Gastrocnemius medialis (tissue), 4 donors: ENCODE results near the gene DHCR24. TPM values are rescaled to one million over a fixed set of nuclear protein-coding genes. Genes with fewer than 3 reads are reported as not detected.

Experiments
- ATAC-seq, 2 donors: fragments of 150-250 bp; one replicate each; pipeline ENCODE4 v1.9.1; 2016
- DNase-seq, 2 donors: peaks; one replicate each; pipeline ENCODE4 v3.0.0-alpha.2; 2019
- H3K27ac ChIP-seq, 4 donors: fragments of 200-600 bp; sonication (generic); 1 replicate in 1 of 4; 2 replicates in 3 of 4; pipeline ENCODE4 v1.5.1; 2016 to 2018; ENCODE audit warnings: mild to moderate bottlenecking in 2 of 4, moderate library complexity in 1 of 4
- H3K27me3 ChIP-seq, 3 donors: fragments of 200-600 bp; sonication (generic) in 2 of 3; 1 replicate in 1 of 3; 2 replicates in 2 of 3; pipeline versions ENCODE4 v1.5.1 to v1.6.0; 2016 to 2019; ENCODE audit warnings: mild to moderate bottlenecking in 1 of 3, moderate library complexity in 1 of 3
- H3K36me3 ChIP-seq, 2 donors: fragments of 200-600 bp; sonication (generic) in 1 of 2; one replicate each; pipeline ENCODE4 v1.5.1; 2017 to 2018
- H3K4me1 ChIP-seq, 2 donors: fragments of 200-600 bp; sonication (generic) in 1 of 2; one replicate each; pipeline ENCODE4 v1.5.1; 2016 to 2017; ENCODE audit warnings: mild to moderate bottlenecking in 2 of 2
- H3K4me3 ChIP-seq, 4 donors: fragments of 200-600 bp; sonication (generic) in 3 of 4; 1 replicate in 1 of 4; 2 replicates in 3 of 4; pipeline ENCODE4 v1.5.1; 2016 to 2019; ENCODE audit warnings: mild to moderate bottlenecking in 2 of 4
- H3K9me3 ChIP-seq, 3 donors: fragments of 200-600 bp; sonication (generic) in 2 of 3; 1 replicate in 1 of 3; 2 replicates in 2 of 3; pipeline ENCODE4 v1.5.1; 2016 to 2019
- POLR2A ChIP-seq, 2 donors: fragments of 450-650 bp; IDR thresholded peaks; one replicate each; pipeline ENCODE4 v1.6.1; 2017; ENCODE audit warnings: antibody characterized with exemption in 2 of 2, mild to moderate bottlenecking in 2 of 2, moderate library complexity in 2 of 2
- in situ Hi-C, 4 donors: fragments of 200-750 bp; cut with MboI; loops; one replicate each; pipeline versions ENCODE4 v1.15.0 to v1.8.0; 2017; ENCODE audit warnings: low sequenced_read_pairs in 4 of 4
- intact Hi-C: fragments of 100-400 bp; cut with DNase I; formaldehyde crosslinking; loops from one replicate; pipeline ENCODE4 v1.15.1; 2023; ENCODE audit warnings: low total_unique reads
- total RNA-seq, 4 donors: library from RNA; depleted of rRNA; stranded (reverse); fragments of >200 nt; gene quantifications; one replicate each; pipeline versions ENCODE4 v1.1.0 to v1.2.3, GENCODE V29; 2016
- TF ChIP-seq, protein P1 (sequence below), 5 experiments: fragments of 450-650 bp in 3 of 5; fragments of 200-600 bp in 2 of 5; sonication (generic) in 2 of 5; IDR thresholded peaks in 4 of 5; conservative IDR thresholded peaks in 1 of 5; 1 replicate in 4 of 5; 2 replicates in 1 of 5; pipeline ENCODE4 v1.5.1; 2016 to 2019; ENCODE audit warnings: antibody characterized with exemption in 5 of 5, mild to moderate bottlenecking in 3 of 5, moderate library complexity in 3 of 5

The DHCR24 gene
- total RNA-seq, 4 donors from 2014 or later, result 155 to 362 (median 207) TPM

DNA sequence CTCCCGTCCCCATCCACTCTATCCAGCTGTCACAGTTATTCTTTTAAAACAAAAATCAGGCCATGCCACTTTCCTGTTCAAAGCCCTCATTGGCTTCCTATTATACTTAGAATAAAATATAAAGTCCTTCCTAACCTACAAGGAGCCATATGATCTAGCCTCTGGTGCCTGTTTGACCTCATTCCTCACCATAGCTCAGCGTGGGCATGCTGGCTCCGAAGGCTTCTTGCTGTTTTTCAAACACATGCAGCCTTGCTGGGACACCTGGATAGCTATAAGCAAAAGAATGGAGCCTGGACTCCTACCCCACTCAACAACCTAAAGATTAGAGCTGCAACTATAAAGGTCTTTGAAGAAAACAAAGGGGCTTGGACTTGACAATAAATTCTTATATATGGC is 23.7 kb downstream of the DHCR24 start:
- ATAC-seq, result no peak
- no peaks in the 10 kb centered on the region for H3K9me3 ChIP-seq
- no peak overlapping the region for H3K4me3 ChIP-seq
- TF ChIP-seq POLR2A (IDR thresholded peaks at IDR 0.05), result no peak
- TF ChIP-seq, protein P1, sequence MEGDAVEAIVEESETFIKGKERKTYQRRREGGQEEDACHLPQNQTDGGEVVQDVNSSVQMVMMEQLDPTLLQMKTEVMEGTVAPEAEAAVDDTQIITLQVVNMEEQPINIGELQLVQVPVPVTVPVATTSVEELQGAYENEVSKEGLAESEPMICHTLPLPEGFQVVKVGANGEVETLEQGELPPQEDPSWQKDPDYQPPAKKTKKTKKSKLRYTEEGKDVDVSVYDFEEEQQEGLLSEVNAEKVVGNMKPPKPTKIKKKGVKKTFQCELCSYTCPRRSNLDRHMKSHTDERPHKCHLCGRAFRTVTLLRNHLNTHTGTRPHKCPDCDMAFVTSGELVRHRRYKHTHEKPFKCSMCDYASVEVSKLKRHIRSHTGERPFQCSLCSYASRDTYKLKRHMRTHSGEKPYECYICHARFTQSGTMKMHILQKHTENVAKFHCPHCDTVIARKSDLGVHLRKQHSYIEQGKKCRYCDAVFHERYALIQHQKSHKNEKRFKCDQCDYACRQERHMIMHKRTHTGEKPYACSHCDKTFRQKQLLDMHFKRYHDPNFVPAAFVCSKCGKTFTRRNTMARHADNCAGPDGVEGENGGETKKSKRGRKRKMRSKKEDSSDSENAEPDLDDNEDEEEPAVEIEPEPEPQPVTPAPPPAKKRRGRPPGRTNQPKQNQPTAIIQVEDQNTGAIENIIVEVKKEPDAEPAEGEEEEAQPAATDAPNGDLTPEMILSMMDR (IDR thresholded peaks at IDR 0.05 in 4 of 5, conservative IDR thresholded peaks at IDR 0.05 in 1 of 5), result no peak
- no peaks in the 10 kb centered on the region for H3K27me3 ChIP-seq
- intact Hi-C loops (no loop called here), in situ Hi-C loops (no loop called here)
- no peak overlapping the region for H3K27ac ChIP-seq
- H3K36me3 ChIP-seq, result peaks cover 0 to 22% of the 10 kb centered on the region in 2 donors
- no peak for DNase-seq
- peaks cover 10 to 14% of the 10 kb centered on the region in 2 donors for H3K4me1 ChIP-seq

DNA sequence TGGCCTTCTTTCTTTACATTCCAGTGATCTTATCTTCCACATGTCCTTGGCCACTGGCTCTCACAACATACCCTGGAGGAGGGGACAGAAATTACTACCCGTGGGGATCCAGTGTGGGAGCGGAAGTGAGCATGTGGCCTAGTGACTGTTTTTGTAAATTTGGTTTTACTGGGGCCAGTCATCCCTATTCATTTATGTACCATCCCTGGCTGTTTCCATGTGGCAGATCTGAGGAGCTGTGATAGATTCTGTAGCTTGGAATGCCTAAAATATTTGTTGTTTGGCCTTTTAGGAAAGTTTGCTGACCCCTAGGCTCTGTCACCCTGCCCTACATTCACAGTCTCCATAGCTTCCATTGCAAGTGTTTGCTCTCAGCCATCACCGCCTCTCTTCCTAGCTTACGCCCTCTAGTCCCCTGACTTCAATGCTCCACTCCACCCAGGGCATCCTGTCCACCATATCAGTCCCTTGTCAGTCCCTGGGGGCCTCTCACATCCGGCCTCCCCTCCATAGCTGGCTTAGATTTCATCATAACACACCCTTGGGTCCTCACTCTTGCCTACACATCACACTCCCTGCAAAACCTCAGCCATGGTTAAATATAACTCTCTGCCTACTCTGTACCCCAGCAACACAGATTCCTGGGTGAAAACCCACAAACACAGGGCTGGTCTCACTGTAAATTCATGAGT is 25.8 kb downstream of the DHCR24 start:
- DNase-seq (no peak), ATAC-seq (peak in 1 of 2 donors; percentile 13)
- in situ Hi-C loops (no loop called here), intact Hi-C loops (no loop called here)
- Histone ChIP-seq H3K27ac (peak overlapping the region in 2 of 4 donors; percentile 50 to 58), H3K36me3 (peaks cover 0 to 18% of the 10 kb centered on the region in 2 donors), H3K27me3 (no peaks in the 10 kb centered on the region), H3K4me1 (peaks cover 25 to 32% of the 10 kb centered on the region in 2 donors), H3K9me3 (no peaks in the 10 kb centered on the region), H3K4me3 (no peak overlapping the region)
- TF ChIP-seq, protein P1 (IDR thresholded peaks at IDR 0.05 in 4 of 5, conservative IDR thresholded peaks at IDR 0.05 in 1 of 5), result no peak
- no peak for TF ChIP-seq POLR2A (IDR thresholded peaks at IDR 0.05)

DNA sequence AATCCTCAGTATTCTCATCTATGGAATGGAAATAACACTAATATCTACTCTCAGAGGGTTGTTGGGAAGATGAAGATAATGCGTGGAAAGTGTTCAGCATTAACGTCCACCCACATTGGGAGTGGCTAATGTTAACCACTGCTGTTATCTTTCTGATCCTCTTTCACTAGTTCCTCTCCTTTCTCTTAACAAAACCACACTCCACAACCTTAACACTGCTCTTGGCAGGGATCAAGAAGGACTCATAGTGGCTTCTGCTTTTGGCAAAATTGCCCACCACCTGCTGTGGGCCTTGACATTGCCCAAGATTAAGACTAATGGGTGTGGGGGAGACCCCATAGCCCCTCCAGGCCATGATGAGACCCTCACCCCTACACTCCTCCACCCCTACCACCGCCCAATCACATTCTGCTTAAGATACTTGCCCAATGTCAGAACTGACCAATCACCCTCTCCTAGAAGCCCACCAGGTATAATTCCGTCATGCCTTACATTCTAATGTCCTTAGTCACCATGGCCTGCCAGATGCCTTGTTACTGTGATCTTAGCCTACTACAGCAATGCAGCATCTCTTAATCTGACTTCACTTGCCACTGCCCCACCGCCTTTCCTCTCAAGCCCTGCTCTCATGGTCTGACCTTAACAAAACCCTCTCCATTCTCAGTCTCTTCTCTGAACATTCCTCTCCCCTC is 27.1 kb downstream of the DHCR24 start:
- H3K4me3 ChIP-seq, result no peak overlapping the region
- in situ Hi-C loops, result no loop called here
- DNase-seq (no peak), ATAC-seq (no peak)
- H3K9me3 ChIP-seq, result no peaks in the 10 kb centered on the region
- no peak for TF ChIP-seq POLR2A (IDR thresholded peaks at IDR 0.05)
- TF ChIP-seq, protein P1 (IDR thresholded peaks at IDR 0.05 in 4 of 5, conservative IDR thresholded peaks at IDR 0.05 in 1 of 5), result no peak
- H3K27me3 ChIP-seq, result no peaks in the 10 kb centered on the region
- peak overlapping the region in 2 of 4 donors; percentile 39 to 61 for H3K27ac ChIP-seq
- H3K4me1 ChIP-seq, result peaks cover 30 to 36% of the 10 kb centered on the region in 2 donors
- intact Hi-C loops, result no loop called here
- peaks cover 0 to 14% of the 10 kb centered on the region in 2 donors for H3K36me3 ChIP-seq

DNA sequence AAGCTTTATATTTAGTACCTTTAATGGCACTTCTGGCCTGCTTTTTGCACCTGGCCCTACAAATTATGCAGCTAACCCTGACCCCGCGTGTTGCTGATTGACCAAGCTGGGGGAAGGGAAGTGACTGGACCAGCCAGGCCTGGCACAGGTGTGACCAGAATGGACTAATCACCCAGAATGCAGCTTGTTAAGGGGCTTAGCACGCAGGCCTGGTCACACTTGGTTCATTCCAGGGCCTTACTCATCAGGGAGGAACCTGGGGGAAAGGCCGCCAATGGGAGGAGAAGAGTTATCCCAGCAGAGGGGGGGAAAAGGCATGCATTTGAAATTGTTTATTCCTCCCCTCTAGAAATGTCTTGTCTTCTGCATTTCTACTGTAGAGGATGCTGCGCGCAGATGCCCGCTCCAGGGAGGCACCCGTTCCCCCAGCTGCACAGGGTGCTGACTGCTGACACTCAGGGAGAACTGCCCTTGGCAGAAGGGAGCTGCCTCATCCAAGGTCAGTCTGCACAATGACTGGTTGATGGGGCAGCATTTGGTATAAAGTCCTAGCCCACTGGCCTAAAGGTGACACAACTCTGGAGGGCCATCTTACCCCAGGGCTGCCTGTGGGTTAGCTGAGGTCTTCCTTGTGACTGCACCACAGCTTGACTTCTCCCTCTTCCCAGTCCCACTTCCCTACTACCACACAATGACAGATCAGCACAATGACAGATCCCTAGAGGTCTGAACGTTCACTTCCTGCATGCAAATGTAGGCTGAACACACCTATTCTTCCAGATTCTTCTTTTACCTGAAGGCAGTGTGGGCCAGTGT is 29.0 kb downstream of the DHCR24 start:
- H3K27ac ChIP-seq, result peak overlapping the region; percentile 16 to 83 (median 56)
- peaks cover 0 to 10% of the 10 kb centered on the region in 2 donors for H3K36me3 ChIP-seq
- TF ChIP-seq, protein P1 (IDR thresholded peaks at IDR 0.05 in 4 of 5, conservative IDR thresholded peaks at IDR 0.05 in 1 of 5), result no peak
- no peak for TF ChIP-seq POLR2A (IDR thresholded peaks at IDR 0.05)
- in situ Hi-C loops (no loop called here), intact Hi-C loops (no loop called here)
- DNase-seq (peak in 1 of 2 donors; percentile 18), ATAC-seq (no peak)
- H3K4me3 ChIP-seq, result no peak overlapping the region
- no peaks in the 10 kb centered on the region for H3K9me3 ChIP-seq
- peaks cover 30 to 36% of the 10 kb centered on the region in 2 donors for H3K4me1 ChIP-seq
- no peaks in the 10 kb centered on the region for H3K27me3 ChIP-seq
